Thoracic aorta (tissue), 2 donors: ENCODE results near the gene SMARCD1. TPM values are rescaled to one million over a fixed set of nuclear protein-coding genes. Genes with fewer than 3 reads are reported as not detected.
A peak's percentile ranks its signal among the peaks of the same experiment; 100 is the strongest.

Experiments
- ATAC-seq: fragments of 150-250 bp; one replicate; pipeline ENCODE4 v1.8.0; 2017; ENCODE audit warnings: low read depth; ENCODE audit not compliant: insufficient number of reproducible peaks, low FRiP score
- DNase-seq: peaks from one replicate; pipeline ENCODE4 v3.0.0-alpha.2; 2020; ENCODE audit warnings: low spot score
- H3K27ac ChIP-seq, 2 donors: fragments of 200-600 bp; sonication (generic); 1 replicate in 1 of 2; 2 replicates in 1 of 2; pipeline ENCODE4 v1.5.1; 2016; ENCODE audit warnings: mild to moderate bottlenecking in 2 of 2, moderate library complexity in 2 of 2
- H3K27me3 ChIP-seq: fragments of 200-600 bp; sonication (generic); replicated peaks from 2 replicates; pipeline ENCODE4 v1.6.0; 2016; ENCODE audit warnings: mild to moderate bottlenecking; ENCODE audit not compliant: insufficient read depth
- H3K36me3 ChIP-seq: fragments of 200-600 bp; sonication (generic); one replicate; pipeline ENCODE4 v1.5.1; 2016
- H3K4me1 ChIP-seq, 2 donors: fragments of 200-600 bp; sonication (generic); 1 replicate in 1 of 2; 2 replicates in 1 of 2; pipeline versions ENCODE4 v1.5.1 to v1.6.0; 2016; ENCODE audit warnings: low read depth in 2 of 2, mild to moderate bottlenecking in 1 of 2; ENCODE audit not compliant: control insufficient read depth in 1 of 2
- H3K4me3 ChIP-seq: fragments of 200-600 bp; sonication (generic); 2 replicates; pipeline ENCODE4 v1.5.1; 2016; ENCODE audit warnings: mild to moderate bottlenecking
- H3K9me3 ChIP-seq: fragments of 200-600 bp; sonication (generic); 2 replicates; pipeline ENCODE4 v1.5.1; 2016
- total RNA-seq, 2 donors: library from RNA; depleted of rRNA; stranded (reverse); fragments of >200 nt; gene quantifications; one replicate each; pipeline versions ENCODE4 v1.1.0 to v1.2.3, GENCODE V29; 2016
- TF ChIP-seq, protein P1 (sequence below): fragments of 200-600 bp; sonication (generic); IDR thresholded peaks from one replicate; pipeline ENCODE4 v1.5.1; 2019; ENCODE audit warnings: antibody characterized with exemption

The SMARCD1 gene
- total RNA-seq, 2 donors from 2014 or later, result 53.6 to 60.0 TPM

DNA sequence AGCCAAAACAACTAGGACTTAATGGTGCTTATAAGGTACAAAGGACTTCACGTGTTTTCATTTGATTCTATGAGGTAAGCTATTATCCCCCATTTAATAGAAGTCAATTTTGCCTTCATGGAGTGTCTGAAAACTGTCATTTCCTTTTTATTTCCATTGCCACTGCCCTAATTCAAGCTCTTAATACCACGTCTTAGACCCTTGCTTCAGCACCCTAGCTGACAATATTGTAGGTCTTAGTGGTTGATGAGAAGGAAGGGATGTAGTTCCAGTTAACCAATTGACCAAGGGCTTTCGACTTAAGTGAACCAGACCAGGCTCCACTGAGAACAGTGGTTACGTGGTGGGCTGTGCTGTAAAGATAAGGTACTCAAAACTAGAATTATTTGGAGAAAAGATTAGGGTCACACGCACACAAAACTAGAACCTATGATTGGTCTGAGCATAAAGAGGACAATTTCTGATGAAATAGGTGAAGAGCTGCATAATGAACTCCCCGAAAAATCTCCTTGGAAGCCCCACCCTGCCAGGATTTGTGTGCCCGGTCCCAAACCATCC, 37.4 kb upstream of the SMARCD1 start:
- no peak overlapping the region for H3K4me3 ChIP-seq
- TF ChIP-seq, protein P1, sequence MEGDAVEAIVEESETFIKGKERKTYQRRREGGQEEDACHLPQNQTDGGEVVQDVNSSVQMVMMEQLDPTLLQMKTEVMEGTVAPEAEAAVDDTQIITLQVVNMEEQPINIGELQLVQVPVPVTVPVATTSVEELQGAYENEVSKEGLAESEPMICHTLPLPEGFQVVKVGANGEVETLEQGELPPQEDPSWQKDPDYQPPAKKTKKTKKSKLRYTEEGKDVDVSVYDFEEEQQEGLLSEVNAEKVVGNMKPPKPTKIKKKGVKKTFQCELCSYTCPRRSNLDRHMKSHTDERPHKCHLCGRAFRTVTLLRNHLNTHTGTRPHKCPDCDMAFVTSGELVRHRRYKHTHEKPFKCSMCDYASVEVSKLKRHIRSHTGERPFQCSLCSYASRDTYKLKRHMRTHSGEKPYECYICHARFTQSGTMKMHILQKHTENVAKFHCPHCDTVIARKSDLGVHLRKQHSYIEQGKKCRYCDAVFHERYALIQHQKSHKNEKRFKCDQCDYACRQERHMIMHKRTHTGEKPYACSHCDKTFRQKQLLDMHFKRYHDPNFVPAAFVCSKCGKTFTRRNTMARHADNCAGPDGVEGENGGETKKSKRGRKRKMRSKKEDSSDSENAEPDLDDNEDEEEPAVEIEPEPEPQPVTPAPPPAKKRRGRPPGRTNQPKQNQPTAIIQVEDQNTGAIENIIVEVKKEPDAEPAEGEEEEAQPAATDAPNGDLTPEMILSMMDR, result no peak
- H3K36me3 ChIP-seq, result no peaks in the 10 kb centered on the region
- peaks cover 0 to 7% of the 10 kb centered on the region in 2 donors for H3K4me1 ChIP-seq
- no peaks in the 10 kb centered on the region for H3K9me3 ChIP-seq
- DNase-seq (no peak), ATAC-seq (no peak)
- H3K27me3 ChIP-seq, result no peaks in the 10 kb centered on the region
- H3K27ac ChIP-seq, result no peak overlapping the region

DNA sequence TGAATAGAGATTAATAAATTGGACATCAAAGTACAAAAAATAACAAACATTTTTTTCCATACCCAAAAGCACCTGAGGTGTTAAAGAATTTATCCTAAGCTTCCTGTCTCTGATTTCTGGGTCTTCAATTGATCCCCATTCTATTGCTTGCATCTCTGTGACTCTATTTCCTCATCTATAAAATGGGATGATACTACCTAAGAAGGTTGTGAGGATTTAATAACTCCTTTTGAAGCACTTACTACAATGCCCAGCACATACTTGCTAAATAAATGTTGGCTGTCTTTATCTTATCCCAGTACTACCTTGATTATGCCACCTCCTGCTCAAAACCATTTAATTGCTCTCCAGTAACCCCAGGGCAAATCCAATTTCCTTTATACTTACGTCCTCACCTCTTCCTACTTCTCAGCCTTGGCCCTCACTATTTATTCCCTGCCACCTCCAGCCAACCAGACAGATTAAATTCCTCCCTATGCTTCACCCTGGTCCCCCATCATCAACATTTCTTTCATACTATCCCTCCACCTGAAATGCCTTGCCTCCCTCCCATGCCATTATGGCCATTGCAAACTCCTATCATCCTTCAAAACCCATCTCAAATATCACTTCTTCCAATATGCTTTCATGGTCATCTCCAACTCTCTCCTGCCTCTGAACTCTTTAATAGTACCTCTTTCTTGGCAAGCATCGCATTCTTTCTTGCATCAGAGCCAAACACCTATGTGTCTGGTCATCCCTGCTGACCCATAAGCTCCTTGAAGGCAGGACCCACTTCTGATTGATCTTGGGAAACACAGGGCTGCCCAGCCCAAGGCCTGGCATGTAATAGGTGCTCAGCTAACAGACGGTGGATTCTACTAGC, 35.7 kb upstream of the SMARCD1 start:
- H3K27ac ChIP-seq, result no peak overlapping the region

DNA sequence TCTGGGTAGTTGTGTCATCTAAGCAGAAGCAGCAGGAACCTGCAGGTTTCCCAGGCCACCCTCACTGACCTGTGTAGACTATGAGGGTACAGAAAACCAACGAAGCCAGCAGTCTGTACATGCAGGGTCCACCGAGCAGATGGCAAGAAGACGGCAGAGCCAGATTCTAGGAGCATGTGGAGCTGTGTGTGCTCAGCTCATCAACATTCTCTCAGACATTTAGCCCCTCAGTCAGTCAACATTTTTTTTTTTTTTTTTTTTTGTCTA, 35.1 kb upstream of the SMARCD1 start:
- no peak for DNase-seq
- no peaks in the 10 kb centered on the region for H3K9me3 ChIP-seq
- H3K27me3 ChIP-seq, result no peaks in the 10 kb centered on the region
- no peak overlapping the region for H3K4me3 ChIP-seq
- no peaks in the 10 kb centered on the region for H3K36me3 ChIP-seq
- H3K27ac ChIP-seq, result no peak overlapping the region
- TF ChIP-seq, protein P1, result no peak
- peaks cover 0 to 7% of the 10 kb centered on the region in 2 donors for H3K4me1 ChIP-seq
- no peak for ATAC-seq

More for the DNA sequence above, 35.7 kb upstream of the SMARCD1 start:
- Histone ChIP-seq H3K27me3 (no peaks in the 10 kb centered on the region), H3K4me1 (peaks cover 0 to 7% of the 10 kb centered on the region in 2 donors), H3K9me3 (no peaks in the 10 kb centered on the region), H3K36me3 (no peaks in the 10 kb centered on the region), H3K4me3 (no peak overlapping the region)
- TF ChIP-seq, protein P1, result no peak
- ATAC-seq (no peak), DNase-seq (no peak)

DNA sequence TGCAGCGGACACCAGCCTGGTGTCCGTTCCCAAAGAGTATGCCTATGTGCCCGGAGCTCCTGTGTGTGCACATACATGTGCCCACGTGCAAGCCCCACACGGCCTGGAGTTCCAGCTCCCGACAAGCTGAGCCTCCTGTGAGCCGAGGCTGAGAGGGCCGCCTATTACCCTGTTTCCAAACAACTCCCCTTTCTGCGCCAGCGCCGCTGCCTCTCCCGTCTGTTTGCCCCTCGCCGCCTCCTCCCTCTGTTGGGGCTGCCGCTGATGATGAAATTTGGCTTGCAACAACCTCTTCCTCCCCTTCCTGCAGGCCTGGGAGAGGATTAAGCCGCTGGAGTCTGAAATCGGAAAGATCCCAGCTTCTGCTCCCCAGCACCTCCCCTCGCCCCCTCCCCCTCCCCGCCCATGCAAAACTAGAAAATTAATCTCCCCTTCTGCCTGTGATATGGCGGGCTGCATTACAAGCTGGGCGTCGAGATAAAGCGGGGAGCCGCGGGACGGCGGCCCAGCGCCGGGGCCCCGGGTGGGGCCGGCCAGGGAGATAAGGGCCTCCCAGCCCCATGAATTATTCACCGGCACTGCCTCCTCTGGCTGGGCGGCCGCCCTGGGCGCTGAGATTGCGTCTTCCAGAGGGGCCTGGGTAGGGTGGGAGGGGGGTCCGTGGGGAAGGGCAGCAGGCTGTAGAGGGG, 34.6 kb upstream of the SMARCD1 start:
- no peak for DNase-seq
- no peak overlapping the region for H3K27ac ChIP-seq
- TF ChIP-seq, protein P1, result no peak

DNA sequence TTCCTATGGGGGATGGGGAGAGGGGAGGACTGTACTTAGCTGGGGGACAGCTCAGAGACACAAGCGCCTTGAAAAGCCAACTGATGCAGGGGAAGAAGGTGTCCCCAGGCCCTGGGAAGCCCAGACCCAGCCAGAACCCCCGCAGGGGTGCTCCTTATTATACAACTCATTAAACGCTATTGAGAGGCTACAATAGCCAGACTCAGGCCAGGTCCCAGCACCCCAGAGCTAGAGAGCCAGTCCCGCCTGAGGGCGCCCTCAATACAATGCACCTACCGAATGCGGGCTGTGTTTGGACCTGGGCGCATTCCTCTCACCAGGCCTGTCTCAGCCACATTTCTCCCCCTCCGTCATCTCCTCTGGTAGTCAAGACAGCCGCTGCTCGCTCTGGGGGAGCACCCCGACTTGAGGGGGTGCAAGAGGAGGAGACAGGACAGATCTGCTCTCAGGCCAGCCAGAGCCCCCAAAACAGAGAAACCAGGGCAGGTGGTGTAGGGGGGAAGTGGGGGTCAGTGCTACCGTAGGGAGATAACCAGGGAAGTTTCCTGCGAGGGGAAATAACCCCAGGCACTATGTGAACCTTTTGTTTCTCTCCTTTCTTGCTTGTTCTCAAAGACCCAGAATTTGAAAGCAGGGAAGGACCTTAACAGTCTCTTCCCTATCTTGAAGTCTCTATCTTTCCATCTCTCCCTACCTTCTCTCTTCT, 33.9 kb upstream of the SMARCD1 start:
- Histone ChIP-seq H3K4me3 (no peak overlapping the region), H3K4me1 (peaks cover 5 to 14% of the 10 kb centered on the region in 2 donors), H3K27ac (no peak overlapping the region), H3K36me3 (no peaks in the 10 kb centered on the region), H3K9me3 (no peaks in the 10 kb centered on the region), H3K27me3 (no peaks in the 10 kb centered on the region)
- ATAC-seq (no peak), DNase-seq (no peak)
- TF ChIP-seq, protein P1, result no peak

More for the DNA sequence above, 34.6 kb upstream of the SMARCD1 start:
- Histone ChIP-seq H3K9me3 (no peaks in the 10 kb centered on the region), H3K27me3 (no peaks in the 10 kb centered on the region), H3K36me3 (no peaks in the 10 kb centered on the region), H3K4me3 (peak overlapping the region; percentile 63), H3K4me1 (peaks cover 0 to 7% of the 10 kb centered on the region in 2 donors)
- no peak for ATAC-seq
